ENCODE measurements around the gene BZW2. TPM values are rescaled to one million over a fixed set of nuclear protein-coding genes. Genes with fewer than 3 reads are reported as not detected.

Gene BZW2
- total and polyA plus RNA-seq, 2 of the 13 experiments (the other 11 are each of a cell fraction or from before 2014, with no cell fraction given), result 21.8 to 95.2 TPM

DNA sequence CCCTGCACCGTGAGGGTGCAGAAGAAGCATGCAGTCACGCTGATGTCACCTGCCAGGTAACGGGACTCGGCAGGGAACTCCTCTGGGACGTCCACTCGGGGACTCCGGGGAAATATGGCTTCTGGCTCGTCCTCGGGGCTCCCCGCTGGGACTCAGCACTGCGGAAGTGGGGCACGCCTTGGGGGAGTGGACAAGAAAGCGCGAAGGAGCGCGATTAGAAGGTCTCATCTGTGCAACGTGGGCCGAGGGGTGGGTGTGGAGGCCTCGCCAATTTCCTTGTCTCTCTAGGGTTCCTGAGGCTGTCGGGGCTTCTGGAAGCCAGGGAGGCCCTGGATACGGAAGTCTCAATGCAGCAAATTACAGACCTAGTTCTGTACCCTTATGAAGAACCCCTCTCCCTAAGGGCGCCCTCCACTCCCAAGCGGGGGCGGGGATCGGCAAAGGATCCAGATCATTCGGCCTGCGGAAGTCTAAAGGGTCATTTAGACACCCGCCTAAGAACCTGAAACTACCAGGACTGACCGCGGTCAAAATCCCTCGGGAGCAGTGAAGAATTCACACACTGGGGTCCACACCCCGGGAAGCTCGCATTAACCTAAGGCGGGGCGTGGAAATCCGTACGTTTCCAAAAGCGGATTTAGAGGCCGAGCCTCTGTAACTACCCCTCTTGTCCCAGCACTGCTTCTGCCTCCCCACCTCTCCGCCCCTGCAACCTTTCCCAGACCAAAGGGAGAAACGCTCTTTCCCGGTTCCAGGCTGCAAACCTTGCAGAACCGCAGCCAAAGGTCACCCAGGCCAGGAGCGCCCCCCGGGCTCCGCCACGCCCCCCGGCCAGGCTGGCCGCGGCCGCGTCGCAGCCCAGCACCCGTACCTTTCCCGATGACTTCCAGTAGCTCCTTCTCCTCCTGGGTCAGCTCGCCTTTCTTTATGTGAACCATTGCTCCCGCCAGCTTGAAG, 1.1 kb upstream of the BZW2 start (continued):
- TF ChIP-seq ZFX (CRISPR knock-in tag; IDR thresholded peaks at IDR 0.05; ENCODE audit: low read depth), result peak; percentile 75
- no peak for TF ChIP-seq MIXL1 (CRISPR knock-in tag; IDR thresholded peaks at IDR 0.05)
- TF ChIP-seq CENPX (CRISPR knock-in tag; IDR thresholded peaks at IDR 0.05), result no peak
- TF ChIP-seq, protein P1, sequence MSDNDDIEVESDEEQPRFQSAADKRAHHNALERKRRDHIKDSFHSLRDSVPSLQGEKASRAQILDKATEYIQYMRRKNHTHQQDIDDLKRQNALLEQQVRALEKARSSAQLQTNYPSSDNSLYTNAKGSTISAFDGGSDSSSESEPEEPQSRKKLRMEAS (IDR thresholded peaks at IDR 0.05), result peak; percentile 19; the same call in 1 of the 2 replicates
- 0 out of 2 replicates have a peak, but pooled peaks have one; percentile 54 for TF ChIP-seq REL (CRISPR knock-in tag; conservative IDR thresholded peaks at IDR 0.05)
- TF ChIP-seq, protein P2, sequence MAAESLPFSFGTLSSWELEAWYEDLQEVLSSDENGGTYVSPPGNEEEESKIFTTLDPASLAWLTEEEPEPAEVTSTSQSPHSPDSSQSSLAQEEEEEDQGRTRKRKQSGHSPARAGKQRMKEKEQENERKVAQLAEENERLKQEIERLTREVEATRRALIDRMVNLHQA (CRISPR knock-in tag; IDR thresholded peaks at IDR 0.05), result no peak
- 0 out of 2 replicates have a peak, but pooled peaks have one; percentile 9 for TF ChIP-seq ZNF788 (CRISPR knock-in tag; IDR thresholded peaks at IDR 0.05; ENCODE audit: borderline replicate concordance)
- no peak for TF ChIP-seq ZNF17 (CRISPR knock-in tag; IDR thresholded peaks at IDR 0.05)
- TF ChIP-seq ZNF121 (CRISPR knock-in tag; IDR thresholded peaks at IDR 0.05), result no peak
- TF ChIP-seq TCF12 (IDR thresholded peaks at IDR 0.05), result no peak
- TF ChIP-seq TCF12 (CRISPR knock-in tag; IDR thresholded peaks at IDR 0.05), result no peak; the same call in 1 of the 2 replicates
- TF ChIP-seq CCDC6 (CRISPR knock-in tag; IDR thresholded peaks at IDR 0.05), result 0 out of 2 replicates have a peak, but pooled peaks have one; percentile 15
- TF ChIP-seq, protein P3, sequence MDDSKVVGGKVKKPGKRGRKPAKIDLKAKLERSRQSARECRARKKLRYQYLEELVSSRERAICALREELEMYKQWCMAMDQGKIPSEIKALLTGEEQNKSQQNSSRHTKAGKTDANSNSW (CRISPR knock-in tag; IDR thresholded peaks at IDR 0.05; ENCODE audit: borderline replicate concordance), result no peak
- no peak for TF ChIP-seq ZNF614 (CRISPR knock-in tag; IDR thresholded peaks at IDR 0.05; ENCODE audit: borderline replicate concordance)
- TF ChIP-seq TBX2 (CRISPR knock-in tag; IDR thresholded peaks at IDR 0.05; ENCODE audit: borderline replicate concordance), result no peak
- no peak for TF ChIP-seq FOXJ3 (CRISPR knock-in tag; IDR thresholded peaks at IDR 0.05; ENCODE audit: borderline replicate concordance)
- no peak for TF ChIP-seq RFX3 (CRISPR knock-in tag; IDR thresholded peaks at IDR 0.05)
- no peak for TF ChIP-seq FOXK1 (CRISPR knock-in tag; IDR thresholded peaks at IDR 0.05; ENCODE audit: borderline replicate concordance, low read depth)
- TF ChIP-seq, protein P4, sequence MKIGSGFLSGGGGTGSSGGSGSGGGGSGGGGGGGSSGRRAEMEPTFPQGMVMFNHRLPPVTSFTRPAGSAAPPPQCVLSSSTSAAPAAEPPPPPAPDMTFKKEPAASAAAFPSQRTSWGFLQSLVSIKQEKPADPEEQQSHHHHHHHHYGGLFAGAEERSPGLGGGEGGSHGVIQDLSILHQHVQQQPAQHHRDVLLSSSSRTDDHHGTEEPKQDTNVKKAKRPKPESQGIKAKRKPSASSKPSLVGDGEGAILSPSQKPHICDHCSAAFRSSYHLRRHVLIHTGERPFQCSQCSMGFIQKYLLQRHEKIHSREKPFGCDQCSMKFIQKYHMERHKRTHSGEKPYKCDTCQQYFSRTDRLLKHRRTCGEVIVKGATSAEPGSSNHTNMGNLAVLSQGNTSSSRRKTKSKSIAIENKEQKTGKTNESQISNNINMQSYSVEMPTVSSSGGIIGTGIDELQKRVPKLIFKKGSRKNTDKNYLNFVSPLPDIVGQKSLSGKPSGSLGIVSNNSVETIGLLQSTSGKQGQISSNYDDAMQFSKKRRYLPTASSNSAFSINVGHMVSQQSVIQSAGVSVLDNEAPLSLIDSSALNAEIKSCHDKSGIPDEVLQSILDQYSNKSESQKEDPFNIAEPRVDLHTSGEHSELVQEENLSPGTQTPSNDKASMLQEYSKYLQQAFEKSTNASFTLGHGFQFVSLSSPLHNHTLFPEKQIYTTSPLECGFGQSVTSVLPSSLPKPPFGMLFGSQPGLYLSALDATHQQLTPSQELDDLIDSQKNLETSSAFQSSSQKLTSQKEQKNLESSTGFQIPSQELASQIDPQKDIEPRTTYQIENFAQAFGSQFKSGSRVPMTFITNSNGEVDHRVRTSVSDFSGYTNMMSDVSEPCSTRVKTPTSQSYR (CRISPR knock-in tag; IDR thresholded peaks at IDR 0.05; ENCODE audit: borderline replicate concordance), result no peak
- TF ChIP-seq NR2F1 (CRISPR knock-in tag; IDR thresholded peaks at IDR 0.05), result peak in 1 of 2 experiments; percentile 79; a peak in 1 of 4 replicates
- TF ChIP-seq POLR2G (IDR thresholded peaks at IDR 0.05; ENCODE audit: low read depth, low read length), result 0 out of 2 replicates have a peak, but pooled peaks have one; percentile 61
- TF ChIP-seq, protein P5, sequence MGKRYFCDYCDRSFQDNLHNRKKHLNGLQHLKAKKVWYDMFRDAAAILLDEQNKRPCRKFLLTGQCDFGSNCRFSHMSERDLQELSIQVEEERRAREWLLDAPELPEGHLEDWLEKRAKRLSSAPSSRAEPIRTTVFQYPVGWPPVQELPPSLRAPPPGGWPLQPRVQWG (CRISPR knock-in tag; IDR thresholded peaks at IDR 0.05; ENCODE audit: borderline replicate concordance, low read depth), result no peak
- TF ChIP-seq NR1H2 (CRISPR knock-in tag; IDR thresholded peaks at IDR 0.05; ENCODE audit: borderline replicate concordance, low read depth), result no peak
